Stimulated activated CD4-positive, alpha-beta T cell treated with anti-CD3 and anti-CD28 coated beads, TNF-alpha, amount 100 ng/mL, for 1 hour (primary cell): ENCODE data around the gene SYT14.
"Not testable (repeated sequence)": the region's sequence is repeated elsewhere in the genome, so short reads cannot be mapped to it uniquely, and the experiment has no call there.

ENCODE experiments used
- DNase-seq, 3 donors: peaks; one replicate each; pipeline ENCODE4 v3.0.0-alpha.2; 2020; ENCODE audit warnings: low read depth in 3 of 3, low spot score in 1 of 3

Gene SYT14

DNA sequence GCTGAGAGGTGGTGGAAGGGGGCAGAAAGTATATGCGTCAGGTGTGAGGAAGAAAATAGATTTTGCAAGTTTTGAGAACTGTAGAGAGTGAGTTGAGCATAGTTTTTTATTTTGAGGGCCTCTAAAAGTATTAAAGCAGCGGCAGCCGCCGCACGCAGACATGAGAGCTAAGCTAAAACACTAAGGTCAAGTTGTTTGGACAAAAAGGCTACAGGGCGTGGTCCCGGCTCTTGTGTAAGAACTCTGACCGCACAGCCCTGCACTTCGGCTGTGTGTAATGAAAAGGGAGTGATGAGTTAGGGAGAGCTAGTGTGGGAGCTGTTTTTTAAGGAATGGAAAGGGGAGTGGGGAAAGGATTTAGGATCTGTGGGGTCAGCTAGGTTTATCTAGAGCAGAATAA, 174.9 kb downstream of the SYT14 start:
- not testable (repeated sequence) for DNase-seq

DNA sequence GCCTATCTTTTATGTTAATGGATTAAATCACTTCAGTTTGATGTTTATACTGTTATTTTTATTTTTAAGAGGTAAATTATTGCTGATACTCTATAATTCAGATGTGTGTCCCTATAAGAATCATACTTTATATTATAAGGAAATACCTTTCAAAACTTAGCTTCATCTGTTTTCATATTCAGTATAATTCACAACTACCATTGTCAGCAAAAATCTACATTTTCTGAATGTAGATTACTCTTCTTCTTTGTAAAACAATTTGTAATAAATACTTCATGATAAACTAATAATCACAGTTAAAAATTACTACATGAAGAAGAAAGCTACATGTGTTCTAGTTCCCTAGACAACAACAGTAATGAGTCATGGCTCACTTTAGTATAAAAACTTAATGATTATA, 179.2 kb downstream of the SYT14 start:
- no peak for DNase-seq

GRCh38 chr1:210117681-210118170, 179.7 kb downstream of the SYT14 start:
- DNase-seq, result no peak

DNA sequence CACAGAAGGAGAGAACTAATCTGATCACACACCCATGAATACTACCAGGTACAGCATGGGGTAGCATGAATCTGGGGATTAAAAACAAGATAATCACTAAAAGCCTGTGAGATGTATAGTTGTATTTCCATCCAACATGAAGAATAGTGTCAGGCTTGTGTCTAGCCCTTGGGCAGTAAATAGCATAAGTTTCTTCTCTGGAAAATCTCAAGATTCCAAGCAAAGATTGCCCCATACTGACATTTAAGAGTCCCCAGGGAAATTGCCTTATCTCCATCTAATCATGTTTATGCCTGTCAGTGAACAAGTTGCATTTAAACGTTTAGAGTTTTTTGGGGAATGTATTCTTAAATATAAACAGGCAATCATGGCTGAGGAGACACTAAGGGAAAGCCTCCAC, 185.4 kb downstream of the SYT14 start:
- no peak for DNase-seq

DNA sequence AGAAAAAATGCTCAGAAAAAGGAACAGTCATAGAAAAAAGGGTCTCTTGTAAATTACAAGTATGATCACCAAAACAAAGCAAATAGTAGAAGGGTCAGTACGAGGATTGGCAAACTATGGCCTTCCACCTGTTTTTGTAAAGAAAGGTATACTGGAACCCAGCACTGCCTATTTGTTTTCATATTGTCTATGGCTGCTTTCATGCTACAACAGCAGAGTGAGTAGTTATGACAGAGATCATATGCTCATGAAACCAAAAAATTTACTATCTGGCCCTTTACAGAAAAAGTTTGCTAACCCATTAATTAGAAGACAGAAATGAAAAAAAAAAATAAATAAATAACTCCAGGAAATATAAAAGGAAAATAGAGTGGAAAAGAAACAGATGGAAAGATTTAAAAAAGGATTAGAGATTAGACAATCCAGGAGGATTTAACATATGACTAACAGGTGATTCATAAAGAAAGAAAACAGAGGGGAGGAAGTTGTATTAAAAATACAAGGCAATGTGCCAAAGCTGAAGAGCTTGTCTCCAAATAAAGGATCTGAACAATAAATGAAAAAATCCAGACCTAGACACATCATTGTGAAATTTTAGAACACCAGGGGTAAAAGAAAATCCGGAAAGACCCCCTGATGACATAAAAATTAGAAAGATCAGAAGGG, 186.0 kb downstream of the SYT14 start:
- DNase-seq, result no peak

DNA sequence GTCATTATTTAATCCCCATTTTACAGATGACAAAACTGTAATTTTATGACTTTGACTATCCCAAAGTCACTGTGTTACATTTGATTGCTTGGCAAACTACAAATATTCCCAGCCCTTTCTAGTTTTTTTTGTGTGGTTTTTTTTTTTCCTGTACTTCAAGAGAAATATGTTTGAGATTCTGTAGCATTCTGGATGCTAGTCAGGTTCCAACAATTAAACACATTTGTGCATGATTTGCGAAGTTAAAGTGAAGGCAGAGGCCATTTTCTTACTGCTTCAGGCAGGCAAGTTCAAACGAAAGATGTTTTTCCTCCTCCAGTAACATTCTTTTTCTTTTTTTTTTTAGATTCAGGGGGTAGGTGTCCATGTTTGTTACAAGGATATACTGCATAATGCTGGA, 186.7 kb downstream of the SYT14 start:
- DNase-seq, result no peak

GRCh38 chr1:210125143-210125542, 187.1 kb downstream of the SYT14 start:
- no peak for DNase-seq

- DNase-seq, result no peak
These were observed 191.1 kb downstream of the SYT14 start for GRCh38 chr1:210129092-210129491.

GRCh38 chr1:210129759-210130158, 191.7 kb downstream of the SYT14 start:
- DNase-seq, result no peak

GRCh38 chr1:210132582-210132981, 194.6 kb downstream of the SYT14 start:
- DNase-seq, result no peak

GRCh38 chr1:210143465-210144062, 205.5 kb downstream of the SYT14 start:
- peak in 1 of 3 donors; percentile 2 for DNase-seq

DNA sequence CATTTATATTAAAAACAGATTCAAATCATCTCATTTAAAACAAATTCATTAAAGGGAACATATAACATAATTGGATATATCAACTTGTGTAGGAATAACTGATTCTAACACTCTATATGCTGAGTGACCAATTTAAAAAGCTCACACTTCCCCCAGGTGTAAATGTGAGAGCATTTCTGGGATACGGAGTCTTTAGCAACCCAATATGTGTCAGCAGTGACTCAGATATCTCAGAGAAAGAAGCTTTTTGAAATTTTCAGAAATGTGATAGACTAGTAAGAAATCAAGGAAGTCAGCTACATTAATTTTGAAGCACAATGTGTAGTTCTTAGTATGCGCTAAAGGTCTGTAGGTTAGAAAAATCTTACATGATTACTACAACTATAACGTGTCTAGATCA, 206.7 kb downstream of the SYT14 start:
- no peak for DNase-seq

DNA sequence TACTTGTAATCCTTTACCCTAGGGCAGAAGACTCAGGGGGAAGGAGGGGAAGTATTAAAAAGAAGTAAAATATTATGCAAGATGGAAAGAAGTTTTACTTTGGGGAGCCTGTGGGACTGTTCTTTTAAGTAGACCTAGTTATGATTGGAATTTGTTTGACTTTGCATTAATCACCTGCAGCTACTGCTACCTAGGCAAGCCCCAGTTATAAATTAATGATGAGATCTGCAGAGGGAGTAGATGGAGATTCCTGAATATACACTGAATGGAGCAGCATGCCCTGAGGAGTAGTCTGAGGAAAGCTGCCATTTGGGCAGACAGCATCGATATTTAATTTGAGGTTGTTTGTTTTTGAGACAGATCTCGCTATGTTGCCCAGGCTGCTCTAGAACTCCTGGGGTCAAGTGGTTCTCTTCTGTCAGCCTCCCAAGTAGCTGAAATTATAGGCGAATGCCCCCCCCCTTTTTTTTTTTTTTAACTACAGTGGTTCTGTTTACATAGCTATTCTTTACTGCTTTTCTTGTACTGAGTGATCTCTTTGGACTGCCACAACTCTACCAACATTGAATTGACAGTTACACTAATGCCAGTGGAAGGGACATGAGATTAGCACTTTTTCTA, 213.1 kb downstream of the SYT14 start:
- DNase-seq, result no peak

- no peak for DNase-seq
These were observed 221.2 kb downstream of the SYT14 start for GRCh38 chr1:210159211-210159610.

- DNase-seq, result no peak
These were observed 232.2 kb downstream of the SYT14 start for GRCh38 chr1:210170220-210170619.

DNA sequence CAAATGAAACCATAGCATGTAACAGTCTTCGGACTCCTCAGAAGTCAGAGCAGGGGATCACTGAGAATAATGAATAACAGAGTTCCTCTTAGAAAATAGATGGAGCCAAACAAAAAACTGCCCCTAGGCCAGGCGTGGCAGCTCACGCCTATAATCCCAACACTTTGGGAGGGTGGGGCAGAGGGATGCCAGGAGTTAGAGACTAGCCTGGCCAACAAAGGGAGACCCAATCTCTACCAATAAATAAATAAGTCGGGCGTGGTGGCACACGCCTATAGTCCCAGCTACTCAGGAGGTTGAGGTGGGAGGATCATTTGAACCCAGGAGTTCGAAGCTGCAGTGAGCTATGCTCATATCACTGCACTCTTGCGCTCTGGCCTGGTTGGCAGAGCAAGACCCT, 236.1 kb downstream of the SYT14 start:
- DNase-seq, result no peak

DNA sequence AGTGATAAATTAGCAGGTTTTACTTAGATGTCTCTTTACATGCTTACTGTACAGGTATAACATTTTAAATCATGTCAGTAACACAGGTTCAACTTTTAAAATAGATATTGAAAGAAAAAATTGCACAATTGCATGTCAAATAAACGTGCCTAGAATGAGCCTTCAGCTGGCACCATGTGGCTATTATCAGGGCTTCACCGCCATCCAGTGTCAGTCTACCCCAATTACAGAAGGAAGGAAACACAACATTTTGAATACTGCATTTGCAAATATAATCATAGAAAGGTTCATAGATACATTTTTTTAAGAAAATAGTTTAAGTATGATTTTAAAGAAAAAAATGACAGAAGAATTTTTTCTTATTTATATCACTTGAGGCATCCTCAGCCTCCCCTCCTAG, 247.0 kb downstream of the SYT14 start:
- DNase-seq, result no peak

GRCh38 chr1:210187849-210188606, 250.0 kb downstream of the SYT14 start:
- not testable (repeated sequence) for DNase-seq

GRCh38 chr1:210189426-210189825, 251.4 kb downstream of the SYT14 start:
- no peak for DNase-seq

DNA sequence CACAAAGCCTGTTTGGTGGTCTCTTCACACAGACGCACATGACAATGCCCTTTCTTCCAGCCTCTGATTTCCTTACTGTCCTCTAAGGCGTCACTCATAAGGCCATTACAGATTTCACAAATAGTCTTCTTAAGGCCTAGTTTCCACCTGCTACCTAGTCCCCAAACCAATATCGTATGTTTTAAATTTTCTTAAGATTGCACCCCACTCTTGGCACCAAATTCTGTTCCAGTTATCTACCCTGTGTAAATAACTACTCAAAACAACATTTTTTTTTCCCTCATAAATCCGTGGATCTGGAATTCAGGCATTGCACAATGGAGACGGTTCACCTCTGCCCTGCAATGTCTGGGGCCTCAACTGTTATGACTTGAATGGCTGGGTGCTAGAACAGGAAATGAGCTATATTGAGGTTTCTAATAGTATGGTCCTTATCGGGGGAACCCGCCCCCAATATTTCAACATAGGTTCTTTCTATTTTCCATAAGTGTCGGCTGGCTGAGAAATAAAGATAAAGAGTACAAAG, 257.7 kb downstream of the SYT14 start:
- DNase-seq, result no peak

DNA sequence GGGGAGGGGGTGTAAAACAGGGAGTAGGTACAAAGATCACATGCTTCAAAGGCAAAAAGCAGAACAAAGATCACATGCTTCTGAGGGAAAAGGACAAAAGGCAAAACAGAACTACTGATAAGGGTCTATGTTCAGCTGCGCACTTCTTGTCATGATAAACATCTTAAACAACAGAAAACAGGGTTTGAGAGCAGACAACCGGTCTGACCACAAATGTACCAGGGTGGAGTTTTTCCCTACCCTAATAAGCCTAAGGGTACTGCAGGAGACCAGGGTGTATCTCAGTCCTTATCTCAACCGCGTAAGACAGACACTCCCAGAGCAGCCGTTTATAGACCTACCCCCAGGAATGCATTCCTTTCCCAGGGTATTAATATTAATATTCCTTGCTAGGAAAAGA, 258.2 kb downstream of the SYT14 start:
- not testable (repeated sequence) for DNase-seq

GRCh38 chr1:210198840-210199239, 260.8 kb downstream of the SYT14 start:
- no peak for DNase-seq
